ENCODE data around the gene IER5.
A peak's percentile ranks its signal among the peaks of the same experiment; 100 is the strongest.

The IER5 gene

DNA sequence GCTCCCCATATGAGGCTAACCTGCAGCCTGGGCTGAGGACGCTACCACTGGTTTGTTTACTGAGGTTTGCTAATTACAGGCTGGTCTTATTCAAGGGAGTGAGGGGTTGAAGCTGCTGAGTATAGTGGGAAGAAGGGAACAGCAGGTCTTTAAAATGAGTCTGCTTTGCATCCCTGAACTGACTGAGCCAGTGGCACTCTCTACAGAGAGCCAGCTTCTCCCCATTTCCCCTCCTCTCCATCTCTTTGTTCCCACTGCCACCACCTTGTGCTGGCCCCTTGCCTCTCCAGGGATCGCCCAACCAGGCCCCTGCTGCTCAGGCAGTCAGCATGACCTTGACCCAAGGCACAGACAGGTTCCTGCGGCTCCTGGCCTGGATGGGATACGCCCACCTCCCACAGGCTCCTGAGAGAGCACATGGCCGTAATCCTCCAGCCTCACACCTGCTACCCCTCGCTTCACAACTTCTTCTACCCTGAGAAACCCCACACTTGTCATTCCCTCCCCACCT is 45.0 kb downstream of the IER5 start:
- Histone ChIP-seq H3K4me1 (ENCODE audit: control insufficient read depth, insufficient read depth, low read length) (peaks cover 9% of the 10 kb centered on the region), H3K36me3 (ENCODE audit: control insufficient read depth in 2 of 2, insufficient read depth in 1 of 2, low read length in 2 of 2) (no peaks in the 10 kb centered on the region), H3K4me3 (ENCODE audit: low read depth, low read length) (no peak overlapping the region), H3K9me3 (ENCODE audit: control insufficient read depth, insufficient read depth, low read depth, low read length) (no peaks in the 10 kb centered on the region), H3K27ac (ENCODE audit: extremely low read depth, low read depth, low read length) (peak overlapping the region; percentile 69)
- TF ChIP-seq ZBTB48 (tag by site-specific recombination; IDR thresholded peaks at IDR 0.05) (peak; percentile 97), ZIC2 (tag by site-specific recombination; IDR thresholded peaks at IDR 0.05) (peak; percentile 91), OSR2 (tag by site-specific recombination; IDR thresholded peaks at IDR 0.05) (peak; percentile 63; the same call in 1 of the 2 replicates), ZNF394 (tag by site-specific recombination; IDR thresholded peaks at IDR 0.05; ENCODE audit: borderline replicate concordance) (peak; percentile 60; the same call in 1 of the 2 replicates), SCRT2 (tag by site-specific recombination; IDR thresholded peaks at IDR 0.05) (peak; percentile 85), ZNF341 (tag by site-specific recombination; IDR thresholded peaks at IDR 0.05; ENCODE audit: low read depth) (0 out of 2 replicates have a peak, but pooled peaks have one; percentile 26), SP2 (tag by site-specific recombination; IDR thresholded peaks at IDR 0.05) (no peak), SP7 (tag by site-specific recombination; IDR thresholded peaks at IDR 0.05) (peak; percentile 90), ZBTB17 (tag by site-specific recombination; IDR thresholded peaks at IDR 0.05) (0 out of 2 replicates have a peak, but pooled peaks have one; percentile 35), BCL11B (tag by site-specific recombination; IDR thresholded peaks at IDR 0.05; ENCODE audit: low read depth) (no peak)
- TF ChIP-seq, protein P1, sequence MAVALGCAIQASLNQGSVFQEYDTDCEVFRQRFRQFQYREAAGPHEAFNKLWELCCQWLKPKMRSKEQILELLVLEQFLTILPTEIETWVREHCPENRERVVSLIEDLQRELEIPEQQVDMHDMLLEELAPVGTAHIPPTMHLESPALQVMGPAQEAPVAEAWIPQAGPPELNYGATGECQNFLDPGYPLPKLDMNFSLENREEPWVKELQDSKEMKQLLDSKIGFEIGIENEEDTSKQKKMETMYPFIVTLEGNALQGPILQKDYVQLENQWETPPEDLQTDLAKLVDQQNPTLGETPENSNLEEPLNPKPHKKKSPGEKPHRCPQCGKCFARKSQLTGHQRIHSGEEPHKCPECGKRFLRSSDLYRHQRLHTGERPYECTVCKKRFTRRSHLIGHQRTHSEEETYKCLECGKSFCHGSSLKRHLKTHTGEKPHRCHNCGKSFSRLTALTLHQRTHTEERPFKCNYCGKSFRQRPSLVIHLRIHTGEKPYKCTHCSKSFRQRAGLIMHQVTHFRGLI (tag by site-specific recombination; IDR thresholded peaks at IDR 0.05) = peak; percentile 74; the same call in 1 of the 2 replicates
- TF ChIP-seq, protein P2, sequence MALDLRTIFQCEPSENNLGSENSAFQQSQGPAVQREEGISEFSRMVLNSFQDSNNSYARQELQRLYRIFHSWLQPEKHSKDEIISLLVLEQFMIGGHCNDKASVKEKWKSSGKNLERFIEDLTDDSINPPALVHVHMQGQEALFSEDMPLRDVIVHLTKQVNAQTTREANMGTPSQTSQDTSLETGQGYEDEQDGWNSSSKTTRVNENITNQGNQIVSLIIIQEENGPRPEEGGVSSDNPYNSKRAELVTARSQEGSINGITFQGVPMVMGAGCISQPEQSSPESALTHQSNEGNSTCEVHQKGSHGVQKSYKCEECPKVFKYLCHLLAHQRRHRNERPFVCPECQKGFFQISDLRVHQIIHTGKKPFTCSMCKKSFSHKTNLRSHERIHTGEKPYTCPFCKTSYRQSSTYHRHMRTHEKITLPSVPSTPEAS (tag by site-specific recombination; IDR thresholded peaks at IDR 0.05) = no peak
- TF ChIP-seq, protein P3, sequence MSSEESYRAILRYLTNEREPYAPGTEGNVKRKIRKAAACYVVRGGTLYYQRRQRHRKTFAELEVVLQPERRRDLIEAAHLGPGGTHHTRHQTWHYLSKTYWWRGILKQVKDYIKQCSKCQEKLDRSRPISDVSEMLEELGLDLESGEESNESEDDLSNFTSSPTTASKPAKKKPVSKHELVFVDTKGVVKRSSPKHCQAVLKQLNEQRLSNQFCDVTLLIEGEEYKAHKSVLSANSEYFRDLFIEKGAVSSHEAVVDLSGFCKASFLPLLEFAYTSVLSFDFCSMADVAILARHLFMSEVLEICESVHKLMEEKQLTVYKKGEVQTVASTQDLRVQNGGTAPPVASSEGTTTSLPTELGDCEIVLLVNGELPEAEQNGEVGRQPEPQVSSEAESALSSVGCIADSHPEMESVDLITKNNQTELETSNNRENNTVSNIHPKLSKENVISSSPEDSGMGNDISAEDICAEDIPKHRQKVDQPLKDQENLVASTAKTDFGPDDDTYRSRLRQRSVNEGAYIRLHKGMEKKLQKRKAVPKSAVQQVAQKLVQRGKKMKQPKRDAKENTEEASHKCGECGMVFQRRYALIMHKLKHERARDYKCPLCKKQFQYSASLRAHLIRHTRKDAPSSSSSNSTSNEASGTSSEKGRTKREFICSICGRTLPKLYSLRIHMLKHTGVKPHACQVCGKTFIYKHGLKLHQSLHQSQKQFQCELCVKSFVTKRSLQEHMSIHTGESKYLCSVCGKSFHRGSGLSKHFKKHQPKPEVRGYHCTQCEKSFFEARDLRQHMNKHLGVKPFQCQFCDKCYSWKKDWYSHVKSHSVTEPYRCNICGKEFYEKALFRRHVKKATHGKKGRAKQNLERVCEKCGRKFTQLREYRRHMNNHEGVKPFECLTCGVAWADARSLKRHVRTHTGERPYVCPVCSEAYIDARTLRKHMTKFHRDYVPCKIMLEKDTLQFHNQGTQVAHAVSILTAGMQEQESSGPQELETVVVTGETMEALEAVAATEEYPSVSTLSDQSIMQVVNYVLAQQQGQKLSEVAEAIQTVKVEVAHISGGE (tag by site-specific recombination; conservative IDR thresholded peaks at IDR 0.05; ENCODE audit: low read depth) = no peak
- TF ChIP-seq, protein P4, sequence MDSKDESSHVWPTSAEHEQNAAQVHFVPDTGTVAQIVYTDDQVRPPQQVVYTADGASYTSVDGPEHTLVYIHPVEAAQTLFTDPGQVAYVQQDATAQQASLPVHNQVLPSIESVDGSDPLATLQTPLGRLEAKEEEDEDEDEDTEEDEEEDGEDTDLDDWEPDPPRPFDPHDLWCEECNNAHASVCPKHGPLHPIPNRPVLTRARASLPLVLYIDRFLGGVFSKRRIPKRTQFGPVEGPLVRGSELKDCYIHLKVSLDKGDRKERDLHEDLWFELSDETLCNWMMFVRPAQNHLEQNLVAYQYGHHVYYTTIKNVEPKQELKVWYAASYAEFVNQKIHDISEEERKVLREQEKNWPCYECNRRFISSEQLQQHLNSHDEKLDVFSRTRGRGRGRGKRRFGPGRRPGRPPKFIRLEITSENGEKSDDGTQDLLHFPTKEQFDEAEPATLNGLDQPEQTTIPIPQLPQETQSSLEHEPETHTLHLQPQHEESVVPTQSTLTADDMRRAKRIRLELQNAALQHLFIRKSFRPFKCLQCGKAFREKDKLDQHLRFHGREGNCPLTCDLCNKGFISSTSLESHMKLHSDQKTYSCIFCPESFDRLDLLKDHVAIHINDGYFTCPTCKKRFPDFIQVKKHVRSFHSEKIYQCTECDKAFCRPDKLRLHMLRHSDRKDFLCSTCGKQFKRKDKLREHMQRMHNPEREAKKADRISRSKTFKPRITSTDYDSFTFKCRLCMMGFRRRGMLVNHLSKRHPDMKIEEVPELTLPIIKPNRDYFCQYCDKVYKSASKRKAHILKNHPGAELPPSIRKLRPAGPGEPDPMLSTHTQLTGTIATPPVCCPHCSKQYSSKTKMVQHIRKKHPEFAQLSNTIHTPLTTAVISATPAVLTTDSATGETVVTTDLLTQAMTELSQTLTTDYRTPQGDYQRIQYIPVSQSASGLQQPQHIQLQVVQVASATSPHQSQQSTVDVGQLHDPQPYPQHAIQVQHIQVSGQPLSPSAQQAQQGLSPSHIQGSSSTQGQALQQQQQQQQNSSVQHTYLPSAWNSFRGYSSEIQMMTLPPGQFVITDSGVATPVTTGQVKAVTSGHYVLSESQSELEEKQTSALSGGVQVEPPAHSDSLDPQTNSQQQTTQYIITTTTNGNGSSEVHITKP (tag by site-specific recombination; IDR thresholded peaks at IDR 0.05) = peak; percentile 99
- TF ChIP-seq, protein P5, sequence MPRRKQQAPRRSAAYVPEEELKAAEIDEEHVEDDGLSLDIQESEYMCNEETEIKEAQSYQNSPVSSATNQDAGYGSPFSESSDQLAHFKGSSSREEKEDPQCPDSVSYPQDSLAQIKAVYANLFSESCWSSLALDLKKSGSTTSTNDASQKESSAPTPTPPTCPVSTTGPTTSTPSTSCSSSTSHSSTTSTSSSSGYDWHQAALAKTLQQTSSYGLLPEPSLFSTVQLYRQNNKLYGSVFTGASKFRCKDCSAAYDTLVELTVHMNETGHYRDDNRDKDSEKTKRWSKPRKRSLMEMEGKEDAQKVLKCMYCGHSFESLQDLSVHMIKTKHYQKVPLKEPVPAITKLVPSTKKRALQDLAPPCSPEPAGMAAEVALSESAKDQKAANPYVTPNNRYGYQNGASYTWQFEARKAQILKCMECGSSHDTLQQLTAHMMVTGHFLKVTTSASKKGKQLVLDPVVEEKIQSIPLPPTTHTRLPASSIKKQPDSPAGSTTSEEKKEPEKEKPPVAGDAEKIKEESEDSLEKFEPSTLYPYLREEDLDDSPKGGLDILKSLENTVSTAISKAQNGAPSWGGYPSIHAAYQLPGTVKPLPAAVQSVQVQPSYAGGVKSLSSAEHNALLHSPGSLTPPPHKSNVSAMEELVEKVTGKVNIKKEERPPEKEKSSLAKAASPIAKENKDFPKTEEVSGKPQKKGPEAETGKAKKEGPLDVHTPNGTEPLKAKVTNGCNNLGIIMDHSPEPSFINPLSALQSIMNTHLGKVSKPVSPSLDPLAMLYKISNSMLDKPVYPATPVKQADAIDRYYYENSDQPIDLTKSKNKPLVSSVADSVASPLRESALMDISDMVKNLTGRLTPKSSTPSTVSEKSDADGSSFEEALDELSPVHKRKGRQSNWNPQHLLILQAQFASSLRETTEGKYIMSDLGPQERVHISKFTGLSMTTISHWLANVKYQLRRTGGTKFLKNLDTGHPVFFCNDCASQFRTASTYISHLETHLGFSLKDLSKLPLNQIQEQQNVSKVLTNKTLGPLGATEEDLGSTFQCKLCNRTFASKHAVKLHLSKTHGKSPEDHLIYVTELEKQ (tag by site-specific recombination; IDR thresholded peaks at IDR 0.05; ENCODE audit: borderline replicate concordance) = no peak
- POLR2A ChIA-PET = interaction anchor here (0.7 to 12.2 kb wide), 4 partner anchors 10 to 111 kb away, joined by 3 to 163 read pairs (median 6); partner anchors contain the start of gene IER5
- CTCF ChIA-PET = interaction anchor here (0.7 to 2.4 kb wide), 2 partner anchors 8 to 34 kb away, joined by 3 to 12 read pairs; no protein-coding TSS in a partner anchor

Data from HEK293 (cell line).